ENCODE data around the gene ALDH6A1.

ALDH6A1 gene

GRCh38 chr14:74048281-74048680 is 36.0 kb downstream of the ALDH6A1 start:
- no peak for DNase-seq

- no peak for DNase-seq
Observed at GRCh38 chr14:74045522-74045921, 38.7 kb downstream of the ALDH6A1 start.

- DNase-seq, result no peak
Observed at GRCh38 chr14:74042296-74042695, 42.0 kb downstream of the ALDH6A1 start.

GRCh38 chr14:74038020-74038859 is 46.0 kb downstream of the ALDH6A1 start:
- DNase-seq, result peak; percentile 68

GRCh38 chr14:74035556-74035955 is 48.7 kb downstream of the ALDH6A1 start:
- DNase-seq, result no peak

GRCh38 chr14:74034572-74034971 is 49.7 kb downstream of the ALDH6A1 start:
- no peak for DNase-seq

- DNase-seq, result no peak
Observed at GRCh38 chr14:74029136-74029535, 55.1 kb downstream of the ALDH6A1 start.

- DNase-seq, result no peak
Observed at GRCh38 chr14:74022346-74022745, 61.9 kb downstream of the ALDH6A1 start.

GRCh38 chr14:74019408-74020137 is 64.7 kb downstream of the ALDH6A1 start:
- DNase-seq, result no peak

GRCh38 chr14:74018586-74019407 is 65.5 kb downstream of the ALDH6A1 start, which contains the start of the genes BBOF1 and ENTPD5:
Gene BBOF1 (plus strand): TSS chr14:74019349. CDS start chr14:74019479, 130 bp downstream.
Gene ENTPD5 (minus strand): TSS chr14:74019288. CDS start chr14:73988102, 31,186 bp downstream.
- peak; percentile 83 for DNase-seq

- DNase-seq, result peak; percentile 27
Observed at GRCh38 chr14:74018174-74018585, 66.1 kb downstream of the ALDH6A1 start.

- DNase-seq, result no peak
Observed at GRCh38 chr14:74015963-74016362, 68.3 kb downstream of the ALDH6A1 start.

GRCh38 chr14:74015176-74015575 is 69.1 kb downstream of the ALDH6A1 start:
- DNase-seq, result no peak

GRCh38 chr14:74014299-74014698 is 70.0 kb downstream of the ALDH6A1 start:
- no peak for DNase-seq

- DNase-seq, result no peak
Observed at GRCh38 chr14:74008843-74009499, 75.3 kb downstream of the ALDH6A1 start.

Data from CD4-positive, alpha-beta T cell treated with Interleukin-4 for 4 hours (primary cell).